NCI-H2227 (cell line): Measurements from ENCODE around the gene DNAJC7.
"Not testable (repeated sequence)": the region's sequence is repeated elsewhere in the genome, so short reads cannot be mapped to it uniquely, and the experiment has no call there.

ENCODE experiments used
- DNase-seq: peaks from one replicate; lab custom pipeline; 2025; ENCODE audit not compliant: unreplicated experiment; lab: John Stamatoyannopoulos, UW

The DNAJC7 gene

DNA sequence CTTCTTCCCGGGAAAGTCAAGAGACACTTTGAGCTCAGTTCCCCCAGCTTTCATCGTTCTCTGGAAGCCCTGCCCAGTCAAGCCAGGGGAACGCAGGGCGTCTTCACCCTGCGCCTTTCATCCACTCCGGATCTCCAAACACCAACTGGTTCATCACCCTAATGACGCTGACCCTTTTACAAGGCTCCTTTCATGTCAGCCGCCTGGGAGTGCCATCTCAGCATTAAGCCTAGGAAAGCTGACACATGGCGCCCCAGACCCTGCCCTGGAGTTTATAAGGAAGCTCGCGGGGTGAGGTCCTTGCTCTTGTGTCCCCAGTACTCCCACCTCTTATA is 594 bp upstream of the DNAJC7 start:
- DNase-seq: no peak

DNA sequence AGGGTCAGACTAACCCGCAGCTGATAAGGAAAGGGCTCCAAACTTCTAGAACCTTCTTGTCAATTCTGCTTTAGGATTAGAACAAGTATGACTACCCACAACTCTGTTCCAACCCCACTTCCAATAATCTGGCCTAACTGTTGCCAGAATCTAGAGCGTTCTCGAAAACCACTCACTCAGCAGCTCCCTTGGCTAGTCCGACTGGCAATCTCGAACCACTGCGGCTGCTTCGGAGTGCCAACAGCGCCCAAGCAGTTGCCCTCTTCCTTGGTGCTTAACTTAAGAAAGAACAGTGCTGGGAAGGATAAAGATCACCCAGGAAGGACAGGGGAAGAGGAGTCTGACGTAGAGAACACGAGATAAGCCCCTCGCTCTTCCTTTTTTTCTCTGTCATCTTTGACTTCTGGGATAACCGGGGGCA is 818 bp downstream of the DNAJC7 start:
- DNase-seq: peak; percentile 43

DNA sequence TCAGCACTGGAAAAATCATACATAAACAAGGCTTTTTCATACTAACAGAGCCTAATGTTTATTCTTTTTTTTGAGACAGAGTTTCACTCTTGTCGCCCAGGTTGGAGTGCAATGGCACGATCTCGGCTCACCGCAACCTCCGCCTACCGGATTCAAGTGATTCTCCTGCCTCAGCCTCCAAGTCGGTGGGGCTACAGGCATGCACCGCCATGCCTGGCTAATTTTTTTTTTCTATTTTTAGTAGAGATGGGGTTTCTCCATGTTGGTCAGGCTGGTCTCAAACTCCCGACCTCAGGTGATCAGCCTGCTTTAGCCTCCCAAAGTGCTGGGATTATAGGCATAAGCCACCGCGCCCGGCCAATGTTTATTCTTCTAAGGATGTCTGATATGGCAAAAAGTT is 3.5 kb downstream of the DNAJC7 start:
- not testable (repeated sequence) for DNase-seq

DNA sequence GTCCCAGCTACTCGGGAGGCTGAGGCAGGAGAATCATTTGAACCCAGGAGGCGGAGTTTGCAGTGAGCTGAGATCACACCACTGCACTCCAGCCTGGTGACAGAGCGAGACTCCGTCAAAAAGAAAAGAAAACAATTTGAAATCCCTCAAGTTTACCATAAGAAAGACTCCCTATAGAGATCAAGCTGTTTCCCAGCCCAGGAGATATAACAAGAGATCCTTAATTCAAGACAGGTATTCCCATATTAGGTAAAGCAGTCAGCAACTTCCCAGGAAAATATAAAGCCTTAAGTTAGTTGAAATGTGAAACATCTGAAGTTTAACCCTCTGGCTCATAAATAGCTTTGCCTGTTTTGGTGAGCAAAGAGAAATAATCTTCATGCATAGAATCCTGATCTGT is 4.9 kb downstream of the DNAJC7 start:
- not testable (repeated sequence) for DNase-seq

DNA sequence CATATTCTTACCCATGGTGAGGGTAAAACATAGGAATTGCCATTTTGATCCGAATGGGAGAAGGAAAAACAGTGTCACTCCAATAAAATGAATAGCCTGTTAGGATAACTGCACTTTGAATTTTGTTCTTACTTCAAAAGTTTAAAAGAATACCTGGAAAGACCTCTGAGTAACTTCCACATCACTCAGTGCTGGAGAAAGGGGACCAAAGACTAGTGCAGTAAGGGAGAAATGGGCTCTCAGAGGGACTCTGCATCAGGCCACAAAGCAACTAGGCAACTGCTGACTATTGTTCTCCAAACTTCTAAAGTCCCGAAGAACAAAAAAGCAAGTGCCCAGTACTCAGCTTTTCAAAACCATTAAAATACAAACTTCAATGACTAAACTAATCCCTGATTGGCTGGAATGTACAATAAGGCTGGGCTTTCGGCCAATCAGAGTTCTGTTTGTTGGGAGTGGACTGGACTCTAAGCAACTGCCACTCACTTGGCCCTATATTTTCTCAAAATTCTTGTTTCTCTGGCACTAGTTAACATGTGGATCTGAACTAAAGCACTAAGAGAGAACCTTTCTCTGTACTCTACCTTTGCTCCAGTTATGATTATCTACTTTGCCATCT is 6.2 kb downstream of the DNAJC7 start:
- DNase-seq: peak; percentile 16

DNA sequence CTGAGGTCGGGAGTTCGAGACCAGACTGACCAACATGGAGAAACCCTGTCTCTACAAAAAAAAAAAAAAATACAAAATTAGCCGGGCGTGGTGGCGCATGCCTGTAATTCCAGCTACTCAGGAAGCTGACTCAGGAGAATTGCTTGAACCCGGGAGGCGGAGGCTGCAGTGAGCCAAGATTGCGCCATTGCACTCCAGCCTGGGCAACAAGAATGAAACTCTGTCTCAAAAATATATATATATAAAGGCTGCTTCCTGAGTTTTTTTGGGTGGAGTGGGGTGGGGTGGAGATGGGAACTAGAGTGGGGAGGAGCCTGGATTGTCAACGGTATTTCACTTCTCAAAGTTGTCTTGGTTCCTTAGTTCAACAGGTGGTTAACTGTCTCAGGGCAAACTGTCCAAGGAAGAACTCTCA is 7.0 kb downstream of the DNAJC7 start:
- not testable (repeated sequence) for DNase-seq

DNA sequence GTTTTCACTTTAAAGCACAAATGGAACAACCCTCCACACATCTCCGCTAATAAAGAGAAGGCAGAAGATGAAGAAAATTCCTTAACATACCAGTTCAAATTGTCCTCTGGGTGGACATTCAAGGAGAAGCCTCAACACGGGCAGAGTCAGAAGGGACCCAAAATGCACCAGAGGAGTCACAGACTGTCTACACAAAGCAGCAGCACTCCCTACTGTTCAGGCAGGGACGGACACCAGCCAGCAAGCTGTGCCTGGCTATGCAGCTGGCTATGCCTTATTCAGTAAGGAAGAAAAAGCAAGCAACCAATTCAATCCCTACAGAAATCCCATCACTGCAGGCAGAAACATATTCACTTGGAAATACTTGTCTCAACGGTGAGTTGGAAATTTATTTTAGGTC is 8.1 kb downstream of the DNAJC7 start:
- DNase-seq: no peak

DNA sequence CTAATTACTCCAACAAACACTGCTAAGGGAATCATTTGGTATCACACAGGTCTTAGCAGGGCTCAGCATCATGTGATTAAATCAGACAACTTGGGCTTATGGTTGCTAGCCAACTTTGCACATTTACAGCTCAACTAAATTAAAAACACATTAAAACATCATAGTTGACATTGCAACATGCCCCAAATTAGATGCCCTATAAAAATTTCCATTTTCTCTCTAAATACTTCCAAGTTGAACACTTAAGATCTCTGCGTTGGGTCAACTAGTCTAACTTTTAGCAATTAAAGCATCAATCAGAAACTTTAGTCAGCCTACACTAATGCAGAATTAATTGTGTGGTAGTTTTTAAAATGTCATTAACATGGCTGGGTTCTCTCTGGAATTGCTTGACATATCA is 12.1 kb downstream of the DNAJC7 start:
- DNase-seq: no peak

DNA sequence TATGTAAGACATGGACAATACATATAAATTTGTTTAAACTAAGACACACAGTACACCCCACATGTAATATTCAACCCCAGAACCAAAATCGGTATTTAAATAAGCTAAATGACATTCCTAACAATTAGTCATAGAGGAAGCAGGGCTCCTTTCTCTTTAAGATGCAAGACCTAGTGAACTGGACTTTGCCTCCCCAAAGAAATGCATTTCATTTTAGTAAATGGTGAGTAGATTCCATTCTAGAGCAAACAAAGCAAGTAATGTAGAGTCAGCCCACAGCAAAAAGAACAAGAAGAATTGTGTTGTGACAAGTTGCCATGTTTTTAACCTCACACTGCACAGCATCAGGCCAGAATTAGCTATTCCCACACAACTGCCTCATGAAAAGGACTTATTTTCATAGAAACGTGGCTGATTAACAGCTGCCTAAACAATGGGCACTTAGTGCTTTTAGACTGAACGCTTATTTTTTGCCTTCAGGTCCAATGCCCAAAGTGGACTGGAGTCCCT is 14.4 kb downstream of the DNAJC7 start:
- no peak for DNase-seq

DNA sequence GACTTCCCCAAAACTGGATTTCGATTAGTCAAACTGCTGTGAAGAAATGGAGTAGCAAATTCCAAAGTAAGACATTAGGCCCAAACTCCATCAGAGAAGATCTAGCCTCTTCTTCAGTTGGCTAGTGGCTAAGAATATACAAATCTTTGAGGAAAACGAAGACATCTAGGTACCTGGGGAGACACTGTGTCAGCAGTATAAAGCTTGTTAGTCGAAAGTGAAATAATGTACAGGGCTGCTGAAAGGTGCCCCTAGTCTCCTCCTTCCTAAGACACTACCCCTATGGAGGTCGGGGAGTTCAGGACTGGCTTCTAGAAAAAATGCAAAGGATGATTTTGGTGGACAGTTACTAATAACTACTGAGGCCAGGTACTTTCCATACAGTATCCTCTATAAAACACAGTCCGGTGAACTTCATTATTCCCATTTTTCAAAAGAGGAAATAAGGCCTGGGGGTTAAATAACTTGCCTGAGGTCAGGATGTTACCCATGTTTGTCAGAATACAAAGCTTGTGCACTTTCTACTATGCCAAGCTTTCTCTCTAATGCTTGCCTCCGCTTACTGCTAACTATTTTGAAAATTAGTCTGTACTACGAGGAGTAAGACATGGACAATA is 15.0 kb downstream of the DNAJC7 start:
- DNase-seq: no peak

DNA sequence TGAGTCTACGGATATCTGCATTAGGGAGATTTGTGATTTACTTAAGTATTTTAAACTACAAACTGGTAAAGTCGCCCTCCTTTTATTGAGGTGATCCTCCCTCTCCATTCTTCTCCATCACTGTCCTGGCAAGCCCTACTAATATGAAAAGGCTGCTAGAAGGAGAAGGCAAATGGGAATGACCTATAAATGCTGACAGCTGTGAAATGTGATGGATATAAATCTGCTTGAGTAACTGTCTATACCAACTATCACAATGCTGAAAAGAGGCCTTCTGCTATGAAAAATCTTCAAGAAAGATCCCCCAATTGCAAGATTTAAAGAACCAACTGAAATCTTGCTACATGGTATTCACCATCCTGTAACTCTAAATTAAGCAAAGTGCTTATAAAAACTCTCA is 15.5 kb downstream of the DNAJC7 start:
- DNase-seq: no peak

DNA sequence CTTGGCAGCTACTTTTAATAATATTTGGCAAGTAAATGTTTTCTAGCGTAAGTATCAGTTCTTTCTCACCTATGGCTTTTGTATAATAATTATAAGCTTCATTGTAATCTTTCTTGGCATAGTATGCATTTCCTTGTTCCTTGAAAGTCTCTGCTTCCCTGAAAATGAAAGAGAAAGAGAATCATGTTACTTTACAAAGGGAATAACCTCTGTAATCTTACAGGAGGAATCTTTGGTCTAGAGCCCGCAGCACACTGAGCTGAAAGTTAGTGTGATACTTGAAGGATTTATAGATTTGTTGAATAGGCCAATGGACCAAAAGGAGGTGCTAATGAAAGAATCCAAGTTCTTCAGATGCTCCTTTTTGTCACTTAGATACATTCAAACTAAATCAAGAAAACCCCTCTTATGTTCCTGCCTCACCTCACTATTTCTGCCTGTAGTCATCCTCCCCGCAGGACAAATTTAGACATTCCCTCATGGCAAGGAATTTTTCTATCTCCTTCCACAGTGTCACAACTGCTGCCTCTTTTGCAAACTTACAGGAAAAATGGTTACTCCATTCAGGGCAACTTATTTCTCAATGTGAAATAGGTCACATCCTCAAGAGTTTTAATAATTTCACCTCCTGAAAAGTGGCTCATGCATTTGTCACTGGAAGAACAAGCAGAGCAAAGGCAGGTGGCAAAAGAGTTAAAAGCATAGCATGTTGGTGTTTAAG is 16.7 kb downstream of the DNAJC7 start:
- no peak for DNase-seq

DNA sequence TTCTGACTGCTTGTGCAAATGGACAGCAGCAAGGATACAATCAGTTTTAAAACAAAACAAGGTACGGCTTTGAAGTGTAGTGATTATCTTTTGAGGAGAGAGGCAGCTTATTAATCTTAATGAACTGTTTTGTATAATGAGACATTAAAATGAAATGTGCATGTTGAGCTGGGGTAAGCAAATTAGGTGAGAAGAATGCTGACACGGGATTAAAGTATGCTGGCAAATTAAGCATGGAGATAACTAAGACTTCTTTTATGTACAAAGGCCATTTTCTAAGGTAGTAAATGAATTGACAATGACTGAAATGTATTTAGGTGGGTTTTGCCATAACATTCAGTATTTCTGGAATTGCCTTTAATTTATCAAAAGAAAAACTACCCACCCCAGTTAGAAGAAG is 18.7 kb downstream of the DNAJC7 start:
- no peak for DNase-seq

DNA sequence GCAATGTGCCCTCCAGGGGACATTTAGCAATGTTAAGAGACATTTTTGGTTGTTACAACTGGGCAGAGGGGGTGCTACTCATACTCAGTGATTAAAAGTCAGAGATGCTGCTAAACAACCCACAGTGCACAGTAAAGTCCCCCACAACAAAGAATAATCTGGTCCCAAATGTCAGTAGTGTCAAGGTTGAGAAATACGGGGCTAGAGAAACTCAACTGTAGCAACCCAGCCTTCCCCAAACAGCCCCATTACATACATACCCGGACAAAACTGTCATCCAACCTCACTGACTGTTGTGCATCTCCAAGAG is 20.4 kb downstream of the DNAJC7 start:
- DNase-seq: no peak

DNA sequence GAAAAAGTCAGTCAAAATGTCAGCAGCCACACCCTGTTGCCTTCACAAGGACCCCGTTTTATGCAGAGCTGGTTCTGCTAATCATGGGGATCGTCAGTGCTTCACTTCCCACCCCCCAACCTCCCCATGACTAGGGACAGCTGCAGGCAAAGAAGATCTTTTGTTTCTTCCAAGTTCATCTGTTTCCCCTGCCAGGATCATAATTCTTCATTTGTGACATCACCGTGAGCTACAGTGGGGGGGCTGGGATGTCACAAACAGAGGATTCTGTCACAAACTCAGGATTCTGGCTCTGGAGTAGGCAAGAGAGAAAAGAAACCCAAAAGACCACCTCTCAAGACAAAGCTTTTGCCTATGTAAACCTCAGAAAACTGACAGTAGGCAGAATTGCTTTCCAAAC is 24.7 kb downstream of the DNAJC7 start:
- DNase-seq: no peak

DNA sequence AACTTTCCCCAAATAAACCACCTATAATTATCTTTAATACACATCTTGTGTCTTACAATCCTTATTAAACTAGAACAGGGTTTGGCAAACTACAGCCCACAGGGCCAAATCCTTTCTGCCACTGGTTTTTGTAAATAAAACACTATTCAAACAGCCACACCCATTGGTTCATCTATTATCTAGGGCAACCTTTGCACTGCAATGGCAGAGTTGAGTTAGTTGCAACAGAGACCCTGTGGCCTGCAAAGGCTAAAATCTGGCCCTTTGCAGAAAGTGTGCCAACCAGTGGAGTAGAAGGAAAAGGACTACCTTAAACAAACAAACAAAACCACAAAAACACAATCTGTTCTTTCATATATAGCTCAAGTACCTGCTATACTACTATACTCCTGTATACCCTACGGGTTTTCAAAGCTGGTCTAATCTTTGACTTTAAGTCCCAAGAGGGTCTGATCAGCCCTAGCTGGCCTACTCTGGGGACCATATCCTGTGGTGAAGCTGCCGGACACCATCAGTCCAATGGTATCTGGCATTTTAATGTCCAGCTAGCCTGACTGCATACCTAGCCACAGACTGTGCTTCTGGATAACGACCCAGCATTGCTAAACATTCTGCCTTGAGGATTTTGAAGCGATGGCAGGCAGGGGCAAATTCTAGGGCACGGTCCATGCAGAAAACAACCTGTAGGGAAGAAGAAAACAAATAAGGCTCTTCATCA is 27.4 kb downstream of the DNAJC7 start:
- no peak for DNase-seq

DNA sequence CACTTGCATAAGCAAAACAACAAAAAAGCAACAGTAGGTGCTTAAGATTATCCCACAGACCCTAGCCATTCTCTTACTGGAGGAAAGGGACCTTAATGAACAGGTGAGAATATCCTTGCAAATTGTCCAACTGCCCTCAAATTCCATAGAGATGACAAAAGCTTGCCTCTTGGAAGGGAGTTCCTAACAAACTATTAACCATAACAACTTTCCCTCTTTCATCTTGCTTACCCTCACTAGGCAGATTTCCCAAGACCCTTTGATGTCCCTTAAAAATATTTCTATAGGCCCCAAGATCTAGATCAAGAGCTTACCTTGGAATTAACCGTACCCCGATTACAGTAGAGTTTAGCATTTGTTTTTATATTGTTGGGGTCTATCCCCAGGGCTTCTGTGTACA is 28.8 kb downstream of the DNAJC7 start:
- no peak for DNase-seq

DNA sequence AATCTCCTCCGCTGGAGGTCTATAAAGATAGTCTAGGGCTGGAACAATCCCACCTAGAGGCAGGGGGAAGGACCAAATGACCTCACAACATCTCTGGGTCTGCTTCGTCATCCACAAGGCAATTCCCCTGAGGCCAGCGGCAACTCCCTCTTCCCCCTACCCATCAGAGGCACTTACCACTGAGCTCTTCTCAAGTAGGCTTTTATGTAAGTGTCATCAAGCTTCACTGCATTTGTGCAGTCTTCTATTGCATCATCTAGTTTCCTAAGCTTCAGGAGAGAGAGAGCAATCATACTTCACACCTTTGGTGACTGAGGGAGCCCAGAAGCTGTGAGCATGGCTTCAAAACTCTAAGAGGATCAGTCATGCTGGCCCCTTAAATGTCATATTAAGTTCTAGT is 29.6 kb downstream of the DNAJC7 start:
- DNase-seq: no peak

DNA sequence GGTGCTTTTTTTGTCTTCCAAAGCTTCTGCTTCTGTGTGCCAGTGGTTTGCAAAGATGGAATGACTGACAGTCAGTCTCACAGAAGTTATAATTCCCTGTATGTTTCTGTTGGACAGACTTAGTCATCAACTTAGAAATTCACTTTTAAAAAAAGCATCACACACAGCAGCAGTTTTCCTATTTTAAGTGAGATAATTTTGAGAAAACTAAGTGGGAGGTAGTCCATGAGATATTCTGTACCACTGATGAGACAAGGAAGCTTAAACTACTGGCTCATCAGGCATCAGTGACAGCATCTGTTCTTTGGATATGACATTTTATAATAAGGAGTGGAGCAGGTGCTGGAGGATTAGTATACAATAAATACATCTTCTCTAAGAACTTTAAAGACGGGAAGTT is 30.6 kb downstream of the DNAJC7 start:
- no peak for DNase-seq

DNA sequence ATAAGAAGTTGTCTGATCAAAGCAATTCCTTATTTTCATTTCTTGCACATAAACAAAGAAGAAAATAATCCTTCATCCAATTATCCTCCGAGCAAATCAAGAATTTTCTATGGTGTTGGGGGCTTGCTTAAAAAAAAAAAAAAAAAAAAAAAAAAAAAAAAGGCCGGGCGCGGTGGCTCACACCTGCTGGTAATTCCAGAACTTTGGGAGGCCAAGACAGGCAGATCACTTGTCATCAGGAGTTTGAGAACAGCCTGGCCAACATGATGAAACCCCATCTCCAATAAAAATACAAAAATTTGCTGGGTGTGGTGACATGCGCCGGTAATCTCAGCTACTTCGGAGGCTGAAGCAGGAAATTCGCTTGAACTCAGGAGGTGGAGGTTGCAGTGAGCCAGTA is 31.3 kb downstream of the DNAJC7 start:
- DNase-seq: no peak

DNA sequence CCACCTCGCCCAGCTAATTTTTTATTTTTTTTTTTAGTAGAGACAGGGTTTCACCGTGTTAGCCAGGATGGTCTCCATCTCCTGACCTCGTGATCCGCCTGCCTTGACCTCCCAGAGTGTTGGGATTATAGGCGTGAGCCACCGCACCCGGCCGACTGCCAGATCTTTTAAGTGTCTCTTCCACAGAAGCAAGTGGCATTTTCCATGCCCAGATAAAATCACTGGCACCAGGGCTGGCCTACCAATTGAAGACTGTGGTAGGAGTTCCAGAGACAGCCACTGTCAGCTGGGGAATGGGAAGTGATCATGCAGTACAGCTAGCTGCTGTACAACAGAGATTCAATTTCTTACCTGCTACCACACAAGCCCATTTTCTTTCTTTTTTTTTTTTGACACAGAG is 32.8 kb downstream of the DNAJC7 start:
- no peak for DNase-seq
